ENCODE results near the gene KRT40. TPM values are rescaled to one million over a fixed set of nuclear protein-coding genes. Genes with fewer than 3 reads are reported as not detected.

KRT40 gene
- total RNA-seq, 1 experiment from 2014 or later: not detected

- 0 out of 2 replicates have a peak within 1 kb of the TSS, but pooled peaks have one; percentile 29 for H2AFZ ChIP-seq
- no peaks in the 10 kb centered on the region for H4K20me1 ChIP-seq (ENCODE audit: insufficient read depth)
- DNase-seq: no peak
- H3K4me2 ChIP-seq: no peak within 1 kb of the TSS
- intact Hi-C loops (cut with micrococcal nuclease; ENCODE audit: unreplicated experiment): no loop called here
- H3K27me3 ChIP-seq (ENCODE audit: insufficient read depth, low read depth): no peaks in the 10 kb centered on the region
- no peak within 1 kb of the TSS for H3K4me3 ChIP-seq
- ChIA-PET CTCF (no interaction called here), POLR2A (ENCODE audit: unreplicated experiment) (no interaction called here)
- TF ChIP-seq CTCF (conservative IDR thresholded peaks at IDR 0.05) (no peak), EZH2 (IDR thresholded peaks at IDR 0.05; ENCODE audit: low read depth) (no peak)
- H3K79me2 ChIP-seq (ENCODE audit: low read depth): no peaks in the 10 kb centered on the region
- 0 out of 2 replicates have a peak, but pooled peaks cover 3% of the 10 kb centered on the region for H3K9me2 ChIP-seq (ENCODE audit: insufficient read depth)
- H3K9me3 ChIP-seq (ENCODE audit: insufficient read depth, low read depth): no peaks in the 10 kb centered on the region; the same call in 1 of the 2 replicates
- no peaks in the 10 kb centered on the region for H3K36me3 ChIP-seq (ENCODE audit: low read depth)
- H3K27ac ChIP-seq: no peak within 1 kb of the TSS
- H3K4me1 ChIP-seq (replicated peaks; ENCODE audit: insufficient read depth): no peaks in the 10 kb centered on the region
- H3F3A ChIP-seq (ENCODE audit: insufficient read depth, low read depth): no peaks in the 10 kb centered on the region
- no TSS peak for BruUV-seq (replicated peaks)
Measured at GRCh38 chr17:40993839-40994238, 9.7 kb upstream of the KRT40 start, which contains the start of gene KRTAP3-3. KRTAP3-3 (minus strand) TSS chr17:40994164; CDS start chr17:40994097, 67 bp downstream.

GRCh38 chr17:40993084-40993483, 9.0 kb upstream of the KRT40 start:
- DNase-seq: no peak
- CTCF ChIA-PET: no interaction called here

GRCh38 chr17:40992666-40993065, 8.5 kb upstream of the KRT40 start:
- Histone ChIP-seq H3K79me2 (ENCODE audit: low read depth) (no peaks in the 10 kb centered on the region), H3K4me1 (replicated peaks; ENCODE audit: insufficient read depth) (no peaks in the 10 kb centered on the region), H3K4me2 (no peak overlapping the region), H2AFZ (no peak overlapping the region), H3K9me3 (ENCODE audit: insufficient read depth, low read depth) (no peaks in the 10 kb centered on the region; the same call in 1 of the 2 replicates), H3K27me3 (ENCODE audit: insufficient read depth, low read depth) (no peaks in the 10 kb centered on the region), H3K9me2 (ENCODE audit: insufficient read depth) (0 out of 2 replicates have a peak, but pooled peaks cover 3% of the 10 kb centered on the region), H3K27ac (no peak overlapping the region), H3K4me3 (no peak overlapping the region), H4K20me1 (ENCODE audit: insufficient read depth) (no peaks in the 10 kb centered on the region), H3K36me3 (ENCODE audit: low read depth) (no peaks in the 10 kb centered on the region), H3F3A (ENCODE audit: insufficient read depth, low read depth) (no peaks in the 10 kb centered on the region)
- TF ChIP-seq EZH2 (IDR thresholded peaks at IDR 0.05; ENCODE audit: low read depth): no peak
- no peak for TF ChIP-seq CTCF (conservative IDR thresholded peaks at IDR 0.05)
- POLR2A ChIA-PET (ENCODE audit: unreplicated experiment): no interaction called here
- intact Hi-C loops (cut with micrococcal nuclease; ENCODE audit: unreplicated experiment): no loop called here
- DNase-seq: no peak
- CTCF ChIA-PET: no interaction called here
- no TSS peak for BruUV-seq (replicated peaks)

More at GRCh38 chr17:40993084-40993483, 9.0 kb upstream of the KRT40 start:
- no peaks in the 10 kb centered on the region for H3K79me2 ChIP-seq (ENCODE audit: low read depth)
- H3K27me3 ChIP-seq (ENCODE audit: insufficient read depth, low read depth): no peaks in the 10 kb centered on the region
- H4K20me1 ChIP-seq (ENCODE audit: insufficient read depth): no peaks in the 10 kb centered on the region
- BruUV-seq (replicated peaks): no TSS peak
- no peak overlapping the region for H3K27ac ChIP-seq
- TF ChIP-seq EZH2 (IDR thresholded peaks at IDR 0.05; ENCODE audit: low read depth): no peak
- TF ChIP-seq CTCF (conservative IDR thresholded peaks at IDR 0.05): no peak
- H3K4me1 ChIP-seq (replicated peaks; ENCODE audit: insufficient read depth): no peaks in the 10 kb centered on the region
- intact Hi-C loops (cut with micrococcal nuclease; ENCODE audit: unreplicated experiment): no loop called here
- POLR2A ChIA-PET (ENCODE audit: unreplicated experiment): no interaction called here
- H3K36me3 ChIP-seq (ENCODE audit: low read depth): no peaks in the 10 kb centered on the region
- no peaks in the 10 kb centered on the region; the same call in 1 of the 2 replicates for H3K9me3 ChIP-seq (ENCODE audit: insufficient read depth, low read depth)
- H3K9me2 ChIP-seq (ENCODE audit: insufficient read depth): 0 out of 2 replicates have a peak, but pooled peaks cover 3% of the 10 kb centered on the region
- no peaks in the 10 kb centered on the region for H3F3A ChIP-seq (ENCODE audit: insufficient read depth, low read depth)
- no peak overlapping the region for H2AFZ ChIP-seq
- no peak overlapping the region for H3K4me2 ChIP-seq
- no peak overlapping the region for H3K4me3 ChIP-seq
